Activated CD8-positive, alpha-beta memory T cell treated with anti-CD3 and anti-CD28 coated beads, Interleukin-2, amount 50 U/mL, for 48 hours (primary cell): Measurements from ENCODE around the gene FOLR1.
A peak's percentile ranks its signal among the peaks of the same experiment; 100 is the strongest.

ENCODE experiments used
- DNase-seq: peaks from one replicate; pipeline ENCODE4 v3.0.0-alpha.2; 2020

Gene FOLR1

DNA sequence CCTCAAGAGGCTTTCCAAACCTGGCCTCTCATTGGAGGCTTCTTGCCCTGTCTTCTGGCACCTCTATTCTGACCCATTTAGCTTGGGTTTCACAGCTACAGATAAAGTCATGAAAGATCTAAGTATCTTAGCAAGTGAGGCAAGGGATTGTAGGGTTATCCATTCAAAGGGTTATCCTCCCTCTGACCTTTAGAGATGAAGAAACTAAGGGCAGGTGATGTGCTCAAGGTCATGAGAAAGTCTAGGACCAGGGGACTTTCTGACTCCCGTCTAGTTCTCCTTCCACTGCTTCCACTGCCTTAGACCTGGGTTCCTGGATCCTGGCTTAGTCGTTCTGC, 44.8 kb downstream of the FOLR1 start:
- peak; percentile 8 for DNase-seq

DNA sequence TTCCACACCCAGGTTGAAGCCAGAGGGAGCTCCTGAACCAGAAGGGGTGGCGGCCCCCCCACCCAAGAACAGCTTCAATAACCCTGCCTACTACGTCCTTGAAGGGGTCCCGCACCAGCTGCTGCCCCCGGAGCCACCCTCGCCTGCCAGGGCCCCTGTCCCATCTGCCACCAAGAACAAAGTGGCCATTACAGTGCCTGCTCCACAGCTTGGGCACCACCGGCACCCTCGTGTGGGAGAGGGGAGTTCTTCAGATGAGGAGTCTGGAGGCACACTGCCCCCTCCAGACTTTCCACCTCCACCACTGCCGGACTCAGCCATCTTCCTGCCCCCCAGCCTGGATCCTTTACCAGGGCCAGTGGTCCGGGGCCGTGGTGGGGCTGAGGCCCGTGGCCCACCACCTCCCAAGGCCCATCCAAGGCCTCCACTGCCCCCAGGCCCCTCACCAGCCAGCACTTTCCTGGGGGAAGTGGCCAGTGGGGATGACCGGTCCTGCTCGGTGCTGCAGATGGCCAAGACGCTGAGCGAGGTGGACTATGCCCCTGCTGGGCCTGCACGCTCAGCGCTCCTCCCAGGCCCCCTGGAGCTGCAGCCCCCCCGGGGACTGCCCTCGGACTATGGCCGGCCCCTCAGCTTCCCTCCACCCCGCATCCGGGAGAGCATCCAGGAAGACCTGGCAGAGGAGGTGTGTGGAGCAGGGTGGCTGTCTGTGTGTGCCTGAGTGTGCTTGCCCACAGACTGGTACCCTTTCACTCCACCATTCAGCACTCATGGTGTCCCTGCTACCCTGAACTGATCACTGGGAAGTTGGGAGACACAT, 45.4 kb downstream of the FOLR1 start:
- DNase-seq = peak; percentile 52

DNA sequence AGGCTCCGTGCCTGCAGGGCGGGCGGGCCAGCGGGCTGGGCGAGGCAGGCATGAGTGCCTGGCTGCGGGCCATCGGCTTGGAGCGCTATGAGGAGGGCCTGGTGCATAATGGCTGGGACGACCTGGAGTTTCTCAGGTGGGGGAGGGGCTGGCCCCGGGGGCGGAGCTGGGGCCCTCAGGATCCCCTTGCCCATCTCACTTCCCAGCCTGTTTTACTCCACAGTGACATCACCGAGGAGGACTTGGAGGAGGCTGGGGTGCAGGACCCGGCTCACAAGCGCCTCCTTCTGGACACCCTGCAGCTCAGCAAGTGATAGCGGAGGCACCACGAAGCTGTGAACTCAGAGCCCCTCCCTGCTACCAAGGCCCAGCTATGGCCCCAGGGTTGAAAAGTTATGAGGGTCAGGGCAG, 46.1 kb downstream of the FOLR1 start:
- DNase-seq = peak; percentile 81

DNA sequence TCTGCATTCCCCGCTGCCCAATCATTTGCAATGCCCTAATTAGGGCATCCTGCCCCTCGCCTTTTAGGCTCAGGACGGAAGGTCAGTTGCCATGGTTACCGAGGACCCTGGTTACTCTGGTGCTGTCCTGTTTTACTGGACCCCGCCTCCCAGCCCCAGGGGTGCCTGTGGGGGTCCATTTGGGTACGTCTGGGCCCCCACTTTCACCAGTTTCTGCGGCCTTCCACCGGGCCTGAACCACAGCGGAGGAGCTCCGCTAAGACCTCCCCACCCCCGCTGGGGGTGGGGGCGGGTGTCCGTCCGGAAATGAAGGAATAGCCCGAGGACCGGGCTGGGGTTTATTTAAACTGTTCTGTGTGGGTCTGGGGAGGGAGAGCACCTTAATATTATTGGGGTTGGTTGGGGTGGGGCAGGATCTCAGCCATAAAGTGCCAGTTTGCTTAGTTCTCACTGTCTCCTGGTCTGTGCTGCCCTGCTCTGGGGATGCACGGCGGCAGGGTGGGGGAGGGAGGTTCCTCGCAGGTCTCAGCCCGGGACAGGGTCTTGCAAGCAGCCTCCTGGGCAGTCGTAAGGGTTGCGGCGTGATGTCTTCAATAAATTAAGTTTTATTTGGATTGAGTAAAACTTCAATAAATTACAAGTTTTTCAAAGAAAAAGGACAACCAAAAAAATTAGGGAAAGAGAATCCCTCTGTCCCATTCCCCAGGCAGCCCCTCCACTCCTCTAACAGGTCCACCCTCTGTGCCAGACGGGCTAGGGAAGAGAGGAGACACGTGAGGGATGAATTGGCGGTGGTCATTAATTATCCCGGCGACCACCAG, 46.8 kb downstream of the FOLR1 start:
- DNase-seq = peak; percentile 42

DNA sequence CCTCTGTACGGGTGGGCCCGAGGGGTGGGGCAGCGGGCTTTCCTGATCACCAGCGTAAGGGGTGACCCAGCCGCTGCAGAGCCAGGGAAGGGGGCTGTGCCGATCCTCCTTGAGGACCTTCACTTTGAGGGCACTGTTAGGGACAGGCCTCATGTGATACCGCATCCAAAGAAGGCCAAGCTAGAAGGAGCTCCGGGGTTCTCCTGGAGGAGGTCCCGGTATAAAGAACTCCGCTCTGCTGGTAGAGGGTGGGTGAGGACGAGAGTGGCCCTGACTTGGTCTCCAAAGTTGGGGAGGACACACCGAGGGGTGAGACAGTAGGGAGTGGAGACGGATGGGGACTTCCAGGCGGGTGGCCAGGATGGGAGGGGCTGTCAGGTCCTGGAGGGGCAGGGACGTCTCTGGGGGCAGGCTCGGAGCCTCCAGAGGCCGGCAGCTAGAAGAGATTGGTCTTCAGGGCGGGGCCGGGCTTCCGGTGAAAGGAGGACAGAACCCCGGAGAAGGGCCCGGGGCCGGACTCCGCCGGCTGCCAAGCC, 47.4 kb downstream of the FOLR1 start:
- peak; percentile 59 for DNase-seq

DNA sequence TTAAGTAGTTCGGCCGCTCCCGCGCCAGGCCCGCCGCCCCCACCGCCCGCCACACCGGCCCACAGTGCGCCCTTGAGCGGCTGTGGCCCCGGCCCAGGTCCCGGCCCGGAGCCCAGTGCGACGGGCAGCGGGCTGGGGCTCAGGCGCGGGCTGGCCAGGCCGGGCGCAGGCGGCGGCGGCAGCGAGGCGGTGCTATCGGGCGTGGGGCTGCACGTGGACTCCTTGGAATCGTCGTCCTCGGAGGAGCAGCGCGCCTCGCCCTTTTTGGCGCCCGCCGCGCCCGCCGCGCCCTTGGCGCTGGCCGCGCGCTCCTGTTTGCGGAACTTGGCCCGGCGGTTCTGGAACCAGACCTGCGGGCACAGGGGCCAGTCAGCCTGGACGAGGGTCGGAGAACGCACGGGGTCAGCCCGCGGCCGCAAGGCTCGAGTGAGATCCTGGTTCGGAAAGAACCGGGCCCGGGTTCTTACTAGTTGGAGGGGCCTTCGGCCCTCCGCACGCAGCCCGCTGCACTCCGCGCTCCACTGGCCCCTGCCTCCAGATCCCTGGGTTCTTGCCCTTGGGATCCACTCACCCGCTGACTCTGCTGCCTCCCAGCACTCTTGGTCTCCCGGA, 48.0 kb downstream of the FOLR1 start:
- DNase-seq = peak; percentile 58

DNA sequence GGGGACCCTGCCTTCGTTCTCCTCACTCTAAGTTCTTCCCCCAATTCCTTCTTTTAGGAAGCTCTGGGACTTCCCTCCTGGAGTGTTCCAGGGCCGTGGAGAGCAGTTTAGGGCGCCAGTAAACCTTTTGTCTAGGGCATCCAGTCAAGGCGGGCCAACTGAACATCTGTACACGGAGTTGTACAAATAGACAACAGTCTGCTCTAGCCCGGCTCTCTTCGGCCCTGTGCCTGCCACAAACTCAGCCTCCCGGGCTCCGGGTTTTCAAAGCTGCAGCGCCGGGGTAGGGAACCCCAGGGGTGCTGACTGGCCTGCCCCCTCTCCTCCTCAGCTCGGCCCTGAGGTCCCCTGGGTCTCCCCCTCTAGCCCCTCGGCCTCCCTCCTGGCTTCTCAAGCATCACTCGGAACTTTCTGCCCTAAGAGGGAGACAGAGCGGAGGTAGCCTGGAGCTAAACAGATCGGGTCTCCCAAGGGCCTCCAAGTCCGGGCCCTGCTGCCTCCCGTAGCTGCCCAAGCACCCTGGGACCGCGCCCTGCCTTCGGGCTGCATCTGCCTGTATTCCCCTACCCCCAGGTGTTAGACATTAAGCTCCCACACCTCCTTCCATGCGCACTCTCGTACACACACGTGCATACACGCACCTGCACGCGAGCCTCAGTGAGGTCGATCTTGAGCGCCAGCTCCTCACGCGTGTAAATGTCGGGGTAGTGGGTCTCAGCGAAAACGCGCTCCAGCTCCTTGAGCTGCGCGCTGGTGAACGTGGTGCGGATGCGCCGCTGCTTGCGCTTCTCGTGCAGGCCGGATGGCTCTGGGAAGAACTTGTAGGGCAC, 48.7 kb downstream of the FOLR1 start:
- DNase-seq = no peak

DNA sequence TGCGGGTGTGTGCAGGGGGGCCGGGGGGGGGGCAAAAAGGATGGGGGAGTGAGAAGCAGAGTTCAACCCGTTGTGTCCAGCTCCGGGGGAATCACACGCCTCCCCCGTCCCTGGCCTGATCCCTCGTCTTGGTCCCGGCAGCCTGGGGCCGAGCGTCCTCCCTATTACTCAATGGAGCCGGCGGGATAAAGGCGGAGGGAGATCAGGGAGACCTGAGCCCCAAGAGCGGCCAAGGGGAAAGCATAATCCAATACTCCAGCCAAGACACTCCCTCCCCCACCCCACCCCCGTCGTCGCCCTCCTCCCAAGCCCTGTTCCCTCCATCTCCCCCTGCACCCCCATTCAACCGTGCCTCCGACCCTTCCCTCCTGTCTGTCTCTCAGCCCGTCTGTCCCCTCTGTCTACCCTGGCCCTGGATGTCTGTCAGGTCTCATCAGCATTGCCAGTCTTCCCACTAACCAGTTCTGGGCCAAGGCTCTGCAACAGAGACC, 49.4 kb downstream of the FOLR1 start:
- no peak for DNase-seq

DNA sequence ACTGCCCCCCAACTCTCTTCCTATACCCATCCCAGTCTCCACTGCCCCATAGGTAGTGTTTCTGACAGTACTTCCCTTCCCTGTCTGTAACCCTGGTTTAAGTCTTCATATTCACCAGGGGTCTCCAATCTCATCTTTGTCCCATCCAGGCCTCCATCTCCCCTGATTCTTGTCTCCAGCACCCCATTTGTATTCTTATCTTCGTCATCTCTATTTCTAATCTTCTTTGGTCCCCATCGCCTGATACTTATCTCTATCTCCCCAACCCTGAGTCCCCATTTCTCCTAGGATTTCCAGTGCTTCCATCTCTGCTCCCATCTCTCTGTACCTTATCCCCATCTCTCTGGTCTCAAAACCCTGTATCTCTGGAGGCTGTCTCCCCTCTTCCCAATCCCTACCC, 50.2 kb downstream of the FOLR1 start:
- DNase-seq = no peak

DNA sequence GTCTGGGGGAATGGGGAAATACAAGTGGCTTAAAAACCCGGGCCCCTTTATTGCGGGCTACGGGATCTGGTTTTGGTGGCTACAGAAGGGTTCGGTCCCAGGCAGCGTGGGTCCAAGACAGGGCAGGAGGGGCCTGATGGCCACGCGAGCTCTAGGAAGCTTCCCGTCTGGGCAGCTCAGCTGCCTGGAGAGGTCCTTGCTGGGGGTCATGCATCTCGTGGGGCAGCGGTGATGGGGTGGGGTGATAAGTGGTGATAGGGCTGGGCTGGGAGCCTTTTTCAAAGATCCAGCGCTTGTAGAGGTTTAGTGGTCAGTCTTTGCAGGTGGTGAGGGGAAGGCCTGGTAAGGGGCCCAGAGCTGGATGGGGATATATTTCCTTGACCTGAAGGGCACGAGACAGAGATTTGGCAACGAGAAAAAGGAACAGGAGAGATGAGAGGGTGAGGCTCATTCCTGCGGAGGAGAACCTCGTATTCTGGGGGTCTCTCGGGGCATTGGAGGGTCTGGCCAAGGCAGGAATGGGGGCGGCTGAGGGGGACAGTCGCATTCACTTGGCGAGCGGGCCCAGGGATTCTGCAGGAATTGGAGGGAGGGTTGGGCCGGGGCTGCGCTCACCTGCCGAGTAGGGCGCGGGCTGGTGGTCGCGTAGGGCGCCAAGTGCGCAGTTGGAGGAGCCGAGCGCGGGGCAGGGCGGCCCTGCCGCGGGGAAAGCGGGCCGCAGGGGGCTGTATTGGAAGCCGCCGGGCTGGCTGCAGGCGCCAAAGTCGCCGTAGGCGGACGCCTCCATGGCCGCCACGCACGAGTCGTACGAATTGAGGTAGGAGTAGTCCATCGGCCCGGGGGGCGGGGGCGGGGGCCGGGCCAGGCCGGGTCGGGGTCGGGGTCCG, 51.5 kb downstream of the FOLR1 start:
- DNase-seq = no peak

DNA sequence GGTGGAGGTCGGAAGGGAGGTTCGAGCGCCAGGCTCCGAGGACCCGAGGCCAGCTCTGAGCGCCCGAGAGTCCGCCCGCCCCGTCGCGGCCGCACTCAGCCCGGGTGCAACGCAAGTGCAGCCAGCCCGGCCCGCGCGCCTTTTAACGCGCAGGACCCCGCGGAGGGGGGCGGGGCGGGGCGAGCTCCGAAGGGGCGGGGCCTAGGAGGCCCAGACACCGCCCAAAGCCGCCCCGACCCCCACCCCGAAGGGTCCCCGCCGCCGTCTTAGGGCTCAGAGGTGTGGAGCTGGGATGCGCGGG, 52.1 kb downstream of the FOLR1 start, which contains the start of gene PHOX2A:
Gene PHOX2A, minus strand, starts transcription at position 117 of the 301 bp plus-strand sequence. CDS start 172 bp downstream, outside the sequence.
- DNase-seq = no peak

DNA sequence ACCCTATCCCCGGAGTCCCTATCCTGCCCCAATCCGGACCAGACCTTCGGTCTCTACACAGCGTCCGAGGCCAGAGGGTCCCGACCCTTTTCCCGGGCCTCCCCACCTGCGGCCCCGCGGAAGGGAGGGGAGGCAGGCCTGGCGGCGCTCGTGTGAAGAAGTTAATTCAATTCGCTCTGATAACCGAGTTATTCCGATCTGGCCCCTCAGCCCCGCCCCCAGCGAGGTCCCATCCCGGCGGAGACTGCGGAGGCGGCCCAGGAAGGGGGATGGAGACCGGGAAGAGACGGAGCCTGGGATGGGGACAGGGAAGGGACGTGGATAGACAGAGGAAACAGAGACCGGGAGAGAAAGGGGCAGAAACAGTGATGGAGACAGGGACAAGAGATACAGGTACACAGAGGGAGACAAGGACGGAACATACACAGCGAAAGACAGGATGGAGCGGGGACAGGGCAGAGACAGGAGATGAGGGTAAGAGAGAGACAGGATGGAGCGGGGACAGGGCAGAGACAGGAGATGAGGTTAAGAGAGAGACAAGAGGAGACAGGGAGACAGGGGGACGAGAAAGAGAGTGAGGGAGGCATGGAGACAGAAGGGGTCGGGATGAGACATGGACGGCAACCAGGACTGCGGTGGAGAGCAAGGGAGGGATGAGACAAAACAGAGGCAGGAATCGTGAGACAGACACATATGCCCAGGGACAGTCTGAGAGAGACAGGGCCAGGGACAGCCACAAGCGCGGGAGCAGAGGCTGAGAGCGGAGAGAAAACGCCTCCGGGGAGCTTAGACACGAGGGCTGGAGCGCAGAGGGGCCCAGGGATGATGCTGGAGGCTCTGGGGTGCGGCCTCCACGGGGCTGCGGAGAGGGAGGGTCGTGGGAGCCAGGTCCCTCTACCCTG, 52.7 kb downstream of the FOLR1 start:
- DNase-seq = no peak

DNA sequence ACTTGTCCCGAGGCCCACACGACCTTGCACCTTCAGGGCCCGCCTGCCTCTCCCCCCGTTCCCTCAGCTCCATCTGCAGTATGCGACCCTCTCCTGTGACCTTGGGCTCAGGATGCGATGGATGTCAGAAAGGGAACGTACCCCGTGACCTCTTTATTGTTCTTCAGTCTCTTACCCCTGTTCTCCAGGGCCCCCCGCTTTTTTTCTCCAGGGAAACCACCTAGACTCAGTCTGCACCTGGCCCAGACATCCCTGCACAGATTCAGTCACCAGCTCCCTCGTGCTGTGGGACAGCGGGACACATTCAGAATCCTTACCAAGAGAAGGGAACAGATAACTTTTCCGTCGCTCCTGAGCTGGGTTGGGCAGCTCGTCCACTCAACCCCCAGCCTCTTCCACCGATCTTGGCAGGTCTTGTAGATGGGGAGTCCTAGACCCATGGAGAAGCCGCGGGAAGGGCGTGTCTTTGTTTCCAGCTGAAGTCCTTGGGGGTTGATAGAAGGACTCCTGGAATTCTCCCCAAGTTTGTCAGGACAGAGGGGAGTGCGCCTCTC, 53.4 kb downstream of the FOLR1 start:
- no peak for DNase-seq
